Measurements from ENCODE around the gene LIMCH1. TPM values are rescaled to one million over a fixed set of nuclear protein-coding genes. Genes with fewer than 3 reads are reported as not detected.

The LIMCH1 gene
- total and polyA plus RNA-seq, 7 experiments from 2014 or later, result 0.05 to 1.2 TPM; not detected in 5

GRCh38 chr4:41556526-41556925 lies 18.6 kb downstream of the LIMCH1 start:
- no peaks in the 10 kb centered on the region for H3K9me3 ChIP-seq (ENCODE audit: control insufficient read depth in 2 of 3, low read length in 3 of 3)
- POLR2A ChIA-PET, result no interaction called here
- Mint-ChIP-seq H3K4me1 (no peaks in the 10 kb centered on the region), H3K27me3 (peaks cover 0 to 14% (median 7%) of the 10 kb centered on the region in 5 donors), H3K36me3 (no peaks in the 10 kb centered on the region), H3K27ac (no peak overlapping the region), H3K9me3 (peaks cover 0 to 12% (median 0%) of the 10 kb centered on the region in 11 donors), H3K4me3 (no peak overlapping the region)
- no peak for ATAC-seq
- CTCF ChIA-PET, result no interaction called here
- H3K4me3 ChIP-seq (ENCODE audit: low read length), result no peak overlapping the region
- H3K27ac ChIP-seq (ENCODE audit: low read depth, low read length), result no peak overlapping the region
- intact Hi-C loops (cut with micrococcal nuclease), result no loop called here
- H3K27me3 ChIP-seq (ENCODE audit: control insufficient read depth in 2 of 2, insufficient read depth in 2 of 2, low read length in 2 of 2), result no peaks in the 10 kb centered on the region
- DNase-seq, result no peak
- H3K36me3 ChIP-seq (ENCODE audit: control insufficient read depth in 2 of 3, insufficient read depth in 3 of 3, low read length in 3 of 3), result no peaks in the 10 kb centered on the region
- no peaks in the 10 kb centered on the region for H3K4me1 ChIP-seq (ENCODE audit: control insufficient read depth in 2 of 2, insufficient read depth in 2 of 2, low read length in 2 of 2)

GRCh38 chr4:41559940-41560516 lies 22.1 kb downstream of the LIMCH1 start:
- POLR2A ChIA-PET, result no interaction called here
- no peaks in the 10 kb centered on the region for H3K36me3 ChIP-seq (ENCODE audit: control insufficient read depth in 2 of 3, insufficient read depth in 3 of 3, low read length in 3 of 3)

DNA sequence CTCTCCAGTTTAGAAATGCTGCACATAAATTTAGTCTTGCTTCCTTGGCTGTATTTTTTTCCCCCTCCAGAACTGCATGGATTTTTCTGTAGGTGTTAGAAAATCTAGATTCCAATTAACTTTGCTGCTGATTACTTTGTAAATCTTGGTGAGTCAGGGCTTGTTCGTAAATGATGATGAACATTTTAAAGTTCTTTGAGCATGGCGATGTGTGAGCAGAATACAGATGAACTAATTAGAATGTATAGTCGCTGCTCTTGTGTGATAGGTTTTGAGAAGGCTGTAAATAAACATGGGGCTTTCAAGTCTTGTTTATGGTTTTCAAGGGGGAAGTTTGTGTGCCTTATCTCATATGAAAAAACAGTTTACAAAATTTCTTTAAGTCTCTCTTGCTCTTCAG lies 23.3 kb downstream of the LIMCH1 start:
- ChIA-PET CTCF (no interaction called here), POLR2A (no interaction called here)
- Histone ChIP-seq H3K4me3 (ENCODE audit: low read length) (no peak overlapping the region), H3K36me3 (ENCODE audit: control insufficient read depth in 2 of 3, insufficient read depth in 3 of 3, low read length in 3 of 3) (no peaks in the 10 kb centered on the region), H3K27ac (ENCODE audit: low read depth, low read length) (no peak overlapping the region), H3K27me3 (ENCODE audit: control insufficient read depth in 2 of 2, insufficient read depth in 2 of 2, low read length in 2 of 2) (no peaks in the 10 kb centered on the region), H3K4me1 (ENCODE audit: control insufficient read depth in 2 of 2, insufficient read depth in 2 of 2, low read length in 2 of 2) (no peaks in the 10 kb centered on the region), H3K9me3 (ENCODE audit: control insufficient read depth in 2 of 3, low read length in 3 of 3) (no peaks in the 10 kb centered on the region)
- Mint-ChIP-seq H3K4me1 (no peaks in the 10 kb centered on the region), H3K36me3 (no peaks in the 10 kb centered on the region), H3K4me3 (no peak overlapping the region), H3K27me3 (peaks cover 0 to 9% (median 3%) of the 10 kb centered on the region in 5 donors), H3K27ac (no peak overlapping the region), H3K9me3 (peaks cover 0 to 5% (median 0%) of the 10 kb centered on the region in 11 donors)
- intact Hi-C loops (cut with micrococcal nuclease), result no loop called here
- ATAC-seq (no peak), DNase-seq (no peak)

More at GRCh38 chr4:41559940-41560516, 22.1 kb downstream of the LIMCH1 start:
- no peaks in the 10 kb centered on the region for H3K9me3 ChIP-seq (ENCODE audit: control insufficient read depth in 2 of 3, low read length in 3 of 3)
- ATAC-seq (no peak), DNase-seq (no peak)
- H3K27me3 Mint-ChIP-seq, result peaks cover 0 to 9% (median 0%) of the 10 kb centered on the region in 5 donors
- H3K27ac Mint-ChIP-seq, result no peak overlapping the region
- intact Hi-C loops (cut with micrococcal nuclease), result no loop called here
- peaks cover 0 to 5% (median 0%) of the 10 kb centered on the region in 11 donors for H3K9me3 Mint-ChIP-seq
- no peak overlapping the region for H3K4me3 Mint-ChIP-seq
- H3K27ac ChIP-seq (ENCODE audit: low read depth, low read length), result no peak overlapping the region
- CTCF ChIA-PET, result no interaction called here
- H3K4me1 Mint-ChIP-seq, result no peaks in the 10 kb centered on the region
- H3K36me3 Mint-ChIP-seq, result no peaks in the 10 kb centered on the region
- no peak overlapping the region for H3K4me3 ChIP-seq (ENCODE audit: low read length)
- H3K4me1 ChIP-seq (ENCODE audit: control insufficient read depth in 2 of 2, insufficient read depth in 2 of 2, low read length in 2 of 2), result no peaks in the 10 kb centered on the region
- H3K27me3 ChIP-seq (ENCODE audit: control insufficient read depth in 2 of 2, insufficient read depth in 2 of 2, low read length in 2 of 2), result no peaks in the 10 kb centered on the region

DNA sequence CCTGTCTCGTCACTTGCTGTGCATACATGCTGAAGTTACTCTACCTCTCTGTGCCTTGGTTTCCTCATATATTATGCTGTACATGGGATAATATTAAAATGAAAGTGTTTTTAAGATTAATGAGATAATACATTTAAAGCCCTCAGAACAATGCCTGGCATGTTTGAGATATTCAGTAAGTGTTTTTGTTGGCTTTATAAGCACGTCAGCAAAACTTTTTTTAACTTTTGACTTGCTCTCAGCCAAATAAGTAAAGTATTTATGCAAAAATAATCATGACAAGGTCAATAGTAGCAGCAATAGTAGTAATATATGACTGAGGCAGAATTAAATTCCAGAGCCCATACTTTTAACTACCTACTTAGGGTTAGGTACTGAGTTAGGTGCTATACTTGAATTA lies 29.2 kb downstream of the LIMCH1 start:
- no peaks in the 10 kb centered on the region for H3K4me1 Mint-ChIP-seq
- ATAC-seq (no peak), DNase-seq (no peak)
- peaks cover 0 to 4% (median 0%) of the 10 kb centered on the region in 11 donors for H3K9me3 Mint-ChIP-seq
- no peak overlapping the region for H3K4me3 Mint-ChIP-seq
- H3K27me3 Mint-ChIP-seq, result peaks cover 0 to 9% (median 0%) of the 10 kb centered on the region in 5 donors
- POLR2A ChIA-PET, result no interaction called here
- CTCF ChIA-PET, result no interaction called here
- Histone ChIP-seq H3K27ac (ENCODE audit: low read depth, low read length) (no peak overlapping the region), H3K4me1 (ENCODE audit: control insufficient read depth in 2 of 2, insufficient read depth in 2 of 2, low read length in 2 of 2) (no peaks in the 10 kb centered on the region), H3K9me3 (ENCODE audit: control insufficient read depth in 2 of 3, low read length in 3 of 3) (no peaks in the 10 kb centered on the region), H3K36me3 (ENCODE audit: control insufficient read depth in 2 of 3, insufficient read depth in 3 of 3, low read length in 3 of 3) (no peaks in the 10 kb centered on the region), H3K4me3 (ENCODE audit: low read length) (no peak overlapping the region), H3K27me3 (ENCODE audit: control insufficient read depth in 2 of 2, insufficient read depth in 2 of 2, low read length in 2 of 2) (no peaks in the 10 kb centered on the region)
- H3K27ac Mint-ChIP-seq, result no peak overlapping the region
- no peaks in the 10 kb centered on the region for H3K36me3 Mint-ChIP-seq
- intact Hi-C loops (cut with micrococcal nuclease), result no loop called here

DNA sequence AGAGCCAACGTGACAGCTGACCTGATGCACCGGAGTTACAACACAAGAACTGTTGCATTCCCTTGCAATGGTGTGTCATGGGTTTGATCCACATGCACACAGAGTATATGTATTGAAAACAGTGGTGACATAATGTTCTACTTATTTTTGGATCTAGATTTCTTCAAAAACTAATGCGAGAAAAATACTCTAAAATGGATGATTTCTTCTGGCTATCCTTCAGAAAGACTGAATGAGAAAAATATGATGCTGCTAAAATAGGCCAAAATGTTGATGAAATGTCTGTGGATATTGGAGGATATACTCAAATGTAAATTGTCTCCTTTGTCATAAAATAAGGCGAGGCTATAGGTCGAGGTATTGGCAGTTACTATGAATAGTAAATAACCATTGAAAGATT lies 30.4 kb downstream of the LIMCH1 start:
- no peak overlapping the region for H3K27ac ChIP-seq (ENCODE audit: low read depth, low read length)
- CTCF ChIA-PET, result no interaction called here
- no peak for ATAC-seq
- no peaks in the 10 kb centered on the region for H3K9me3 ChIP-seq (ENCODE audit: control insufficient read depth in 2 of 3, low read length in 3 of 3)
- peaks cover 0 to 2% (median 0%) of the 10 kb centered on the region in 7 donors for H3K4me1 Mint-ChIP-seq
- peaks cover 0 to 6% (median 0%) of the 10 kb centered on the region in 11 donors for H3K9me3 Mint-ChIP-seq
- H3K27ac Mint-ChIP-seq, result no peak overlapping the region
- no peaks in the 10 kb centered on the region for H3K27me3 ChIP-seq (ENCODE audit: control insufficient read depth in 2 of 2, insufficient read depth in 2 of 2, low read length in 2 of 2)
- no peaks in the 10 kb centered on the region for H3K36me3 ChIP-seq (ENCODE audit: control insufficient read depth in 2 of 3, insufficient read depth in 3 of 3, low read length in 3 of 3)
- intact Hi-C loops (cut with micrococcal nuclease), result no loop called here
- H3K4me3 ChIP-seq (ENCODE audit: low read length), result no peak overlapping the region
- DNase-seq, result no peak
- POLR2A ChIA-PET, result no interaction called here
- no peaks in the 10 kb centered on the region for H3K36me3 Mint-ChIP-seq
- no peaks in the 10 kb centered on the region for H3K4me1 ChIP-seq (ENCODE audit: control insufficient read depth in 2 of 2, insufficient read depth in 2 of 2, low read length in 2 of 2)
- H3K4me3 Mint-ChIP-seq, result no peak overlapping the region
- H3K27me3 Mint-ChIP-seq, result peaks cover 0 to 9% (median 0%) of the 10 kb centered on the region in 5 donors

- CTCF ChIA-PET, result no interaction called here
- no peak overlapping the region for H3K27ac ChIP-seq (ENCODE audit: low read depth, low read length)
Observed at GRCh38 chr4:41569961-41570360, 32.0 kb downstream of the LIMCH1 start.

GRCh38 chr4:41571422-41571821 lies 33.5 kb downstream of the LIMCH1 start:
- ChIA-PET CTCF (no interaction called here), POLR2A (no interaction called here)
- H3K27ac Mint-ChIP-seq, result no peak overlapping the region
- H3K4me1 Mint-ChIP-seq, result peaks cover 0 to 2% (median 0%) of the 10 kb centered on the region in 7 donors
- Histone ChIP-seq H3K4me3 (ENCODE audit: low read length) (no peak overlapping the region), H3K27ac (ENCODE audit: low read depth, low read length) (no peak overlapping the region), H3K36me3 (ENCODE audit: control insufficient read depth in 2 of 3, insufficient read depth in 3 of 3, low read length in 3 of 3) (no peaks in the 10 kb centered on the region), H3K9me3 (ENCODE audit: control insufficient read depth in 2 of 3, low read length in 3 of 3) (no peaks in the 10 kb centered on the region), H3K27me3 (ENCODE audit: control insufficient read depth in 2 of 2, insufficient read depth in 2 of 2, low read length in 2 of 2) (no peaks in the 10 kb centered on the region), H3K4me1 (ENCODE audit: control insufficient read depth in 2 of 2, insufficient read depth in 2 of 2, low read length in 2 of 2) (no peaks in the 10 kb centered on the region)
- no peak overlapping the region for H3K4me3 Mint-ChIP-seq
- ATAC-seq (no peak), DNase-seq (no peak)
- no peaks in the 10 kb centered on the region for H3K36me3 Mint-ChIP-seq
- peaks cover 0 to 3% (median 0%) of the 10 kb centered on the region in 11 donors for H3K9me3 Mint-ChIP-seq
- intact Hi-C loops (cut with micrococcal nuclease), result no loop called here
- peaks cover 0 to 4% (median 0%) of the 10 kb centered on the region in 5 donors for H3K27me3 Mint-ChIP-seq

More at GRCh38 chr4:41569961-41570360, 32.0 kb downstream of the LIMCH1 start:
- no peaks in the 10 kb centered on the region for H3K36me3 Mint-ChIP-seq
- no peak for DNase-seq
- peaks cover 0 to 9% (median 0%) of the 10 kb centered on the region in 5 donors for H3K27me3 Mint-ChIP-seq
- H3K27me3 ChIP-seq (ENCODE audit: control insufficient read depth in 2 of 2, insufficient read depth in 2 of 2, low read length in 2 of 2), result no peaks in the 10 kb centered on the region
- H3K4me1 Mint-ChIP-seq, result peaks cover 0 to 2% (median 0%) of the 10 kb centered on the region in 7 donors
- POLR2A ChIA-PET, result no interaction called here
- H3K36me3 ChIP-seq (ENCODE audit: control insufficient read depth in 2 of 3, insufficient read depth in 3 of 3, low read length in 3 of 3), result no peaks in the 10 kb centered on the region
- H3K4me3 ChIP-seq (ENCODE audit: low read length), result no peak overlapping the region
- H3K9me3 Mint-ChIP-seq, result peaks cover 0 to 3% (median 0%) of the 10 kb centered on the region in 11 donors
- H3K9me3 ChIP-seq (ENCODE audit: control insufficient read depth in 2 of 3, low read length in 3 of 3), result no peaks in the 10 kb centered on the region
- no peak overlapping the region for H3K4me3 Mint-ChIP-seq
- ATAC-seq, result no peak
- no peaks in the 10 kb centered on the region for H3K4me1 ChIP-seq (ENCODE audit: control insufficient read depth in 2 of 2, insufficient read depth in 2 of 2, low read length in 2 of 2)
- intact Hi-C loops (cut with micrococcal nuclease), result no loop called here
- H3K27ac Mint-ChIP-seq, result no peak overlapping the region

Measured in naive thymus-derived CD4-positive, alpha-beta T cell (primary cell).